SW480 (cell line): ENCODE measurements around the gene TMIGD3.

ENCODE experiments used
- DNase-seq: peaks from one replicate; pipeline ENCODE4 v3.0.0-alpha.2; 2016; ENCODE audit warnings: low spot score

TMIGD3 gene

DNA sequence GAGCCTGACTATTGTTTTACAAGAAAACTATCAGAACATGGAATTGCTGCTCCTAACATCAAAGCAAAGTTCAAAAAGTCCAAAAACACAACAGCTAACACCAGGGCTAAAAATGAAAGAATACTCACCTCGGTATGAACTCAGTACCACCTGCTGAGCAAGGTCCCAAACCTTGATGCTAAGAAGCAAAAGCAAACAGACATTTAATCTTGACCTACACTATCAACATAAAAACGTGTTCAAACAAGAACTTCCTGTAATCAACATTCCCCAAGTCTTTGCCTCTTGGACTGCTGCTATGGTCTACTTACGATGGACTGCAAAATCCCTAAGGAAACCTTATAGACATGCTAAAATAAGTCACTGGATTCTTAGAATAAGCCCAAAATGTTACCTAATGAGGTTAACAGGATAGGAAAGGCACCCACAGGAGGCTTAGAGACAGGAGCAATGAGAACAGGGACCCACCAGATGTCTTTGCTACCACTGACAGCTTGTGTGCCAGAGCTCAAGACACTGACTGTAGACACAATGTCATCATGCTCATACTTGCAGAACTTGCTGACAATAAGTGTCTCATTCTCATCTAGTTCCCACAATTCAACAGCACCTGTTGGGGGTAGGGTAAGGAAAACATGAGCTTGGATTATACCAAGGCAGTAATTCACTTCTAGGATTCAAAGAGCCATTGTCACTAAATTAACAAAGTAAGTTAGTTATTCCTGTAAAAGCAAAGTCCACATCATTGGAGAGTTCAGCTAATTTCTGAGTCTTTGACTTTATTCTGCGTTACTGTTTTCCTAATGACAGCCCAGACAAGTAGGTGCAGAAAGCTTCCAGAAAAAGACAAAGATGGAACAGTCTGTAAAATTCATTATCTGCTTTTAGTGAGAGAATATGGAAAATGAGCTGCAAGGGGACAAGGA is 56.2 kb downstream of the TMIGD3 start:
- DNase-seq, result no peak

DNA sequence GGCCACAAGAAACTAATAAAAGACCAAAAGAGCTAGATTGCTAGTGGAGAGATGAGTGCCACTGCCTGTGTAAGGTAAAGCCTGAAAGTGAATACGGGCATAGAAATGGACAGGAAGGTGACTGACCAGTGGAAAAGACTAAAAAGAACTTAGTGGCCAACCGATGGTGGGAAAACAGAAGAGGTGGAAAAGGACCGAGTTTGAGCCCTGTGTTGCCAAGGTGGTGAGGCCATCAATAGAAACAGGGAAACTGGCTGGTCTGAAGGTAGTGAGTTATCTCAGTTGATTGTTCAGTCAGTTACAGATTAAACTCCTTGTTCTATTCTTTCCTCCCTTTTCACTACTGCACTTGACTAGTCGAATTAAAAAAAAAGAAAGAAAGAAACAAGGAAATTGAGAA is 56.9 kb downstream of the TMIGD3 start:
- no peak for DNase-seq

DNA sequence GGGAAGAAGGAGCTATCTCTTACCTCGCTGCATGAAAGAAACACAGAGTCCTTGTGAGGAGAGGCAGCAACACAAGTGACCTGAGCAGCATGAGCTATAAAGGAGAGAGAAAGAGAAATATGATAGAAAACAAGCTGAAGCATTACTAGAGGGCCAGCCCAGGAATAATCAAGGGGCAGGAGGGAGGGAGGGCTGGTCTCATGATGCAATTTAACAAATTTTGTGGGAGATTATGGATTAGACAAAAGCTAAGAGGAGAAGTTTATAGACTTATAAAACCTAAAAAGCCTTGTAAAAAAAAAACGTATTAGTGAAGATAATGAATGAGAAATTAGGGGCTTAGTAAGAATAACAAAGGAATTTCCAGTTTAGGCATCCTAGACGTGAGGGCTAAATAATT is 59.4 kb downstream of the TMIGD3 start:
- no peak for DNase-seq

DNA sequence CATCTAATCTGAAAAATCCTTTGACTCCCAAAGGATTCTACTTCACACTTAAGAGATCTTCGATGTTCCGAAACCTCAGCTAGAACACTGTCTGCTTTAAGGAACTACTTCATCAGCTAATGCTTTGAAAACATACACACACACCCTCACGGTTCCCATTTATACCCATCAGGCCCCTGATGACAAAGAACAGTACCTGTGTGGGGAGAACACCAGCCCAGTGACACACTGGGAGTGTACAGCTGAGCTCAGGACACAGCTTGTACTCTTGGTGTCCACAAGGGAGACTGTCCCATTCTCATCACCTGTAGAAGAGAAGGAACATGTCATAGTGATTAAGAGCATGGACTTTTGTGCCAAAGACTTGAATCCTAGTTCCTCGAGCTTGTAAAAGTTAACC is 61.0 kb downstream of the TMIGD3 start:
- DNase-seq, result no peak

DNA sequence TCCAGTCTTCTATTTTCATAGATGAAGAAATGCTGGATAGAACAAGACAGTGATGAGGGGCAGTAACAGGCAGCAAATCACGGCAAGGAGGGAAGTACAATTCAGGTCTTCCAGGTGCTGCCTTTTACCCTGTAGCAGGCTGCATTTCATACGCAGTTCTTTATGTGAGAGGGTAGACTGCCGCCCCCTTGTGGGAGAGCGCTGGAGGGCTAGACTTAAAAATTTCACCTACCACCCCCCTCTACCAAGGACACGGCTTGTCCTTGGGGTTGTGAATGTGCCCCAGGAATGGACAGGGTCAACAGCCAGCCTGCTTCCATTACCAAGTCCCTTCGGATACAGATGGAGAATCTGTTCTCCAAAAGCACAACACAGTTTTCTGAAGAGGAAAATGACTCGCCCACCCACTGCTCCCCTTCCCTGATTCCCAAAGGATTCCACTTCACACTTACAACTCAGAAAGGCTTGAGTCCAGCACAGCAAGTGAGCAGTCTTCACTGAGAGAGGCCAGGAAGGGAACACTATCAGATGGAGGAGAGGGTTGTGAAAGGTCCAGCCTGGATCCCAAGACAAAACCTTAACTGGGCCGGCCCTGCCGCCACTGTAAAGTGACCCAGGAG is 61.8 kb downstream of the TMIGD3 start:
- DNase-seq, result no peak

DNA sequence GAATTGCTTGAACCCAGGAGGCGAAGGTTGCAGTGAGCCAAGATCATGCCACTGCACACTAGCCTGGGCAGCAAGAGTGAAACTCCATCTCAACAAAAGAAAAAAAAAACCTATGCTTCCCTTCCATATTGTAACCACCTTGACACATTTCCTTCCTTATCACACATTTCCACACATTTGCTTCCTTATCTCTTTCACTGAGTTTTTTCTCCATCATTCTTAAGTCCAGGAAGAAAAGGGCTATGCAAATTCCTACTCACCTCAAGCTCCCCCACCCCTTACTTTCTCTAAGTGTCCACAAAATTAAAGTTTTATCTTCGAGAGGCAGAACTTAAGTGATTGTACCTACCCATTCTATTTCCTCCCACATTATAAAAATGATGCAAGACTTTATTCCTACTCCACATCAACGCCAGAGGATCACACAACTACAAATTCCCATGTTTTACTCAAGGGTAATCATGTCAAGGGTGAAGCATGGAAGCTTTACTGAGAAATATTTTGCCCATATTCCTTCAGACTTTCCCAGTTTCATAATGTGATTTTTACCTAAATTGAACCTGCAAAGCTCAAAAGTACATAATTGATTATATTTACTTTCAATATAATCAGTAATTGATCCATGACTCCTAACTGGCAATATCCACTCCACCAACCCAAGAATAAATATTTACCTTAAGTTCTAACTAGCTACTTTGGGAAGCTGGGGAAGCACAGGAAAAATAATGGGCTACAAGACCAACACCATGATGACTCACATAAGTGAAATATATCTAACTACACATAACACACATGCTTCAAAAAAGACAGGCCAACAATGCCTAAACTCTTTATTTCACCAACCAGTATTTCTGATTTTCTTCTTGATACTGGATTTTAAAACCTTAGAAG is 63.7 kb downstream of the TMIGD3 start:
- no peak for DNase-seq

DNA sequence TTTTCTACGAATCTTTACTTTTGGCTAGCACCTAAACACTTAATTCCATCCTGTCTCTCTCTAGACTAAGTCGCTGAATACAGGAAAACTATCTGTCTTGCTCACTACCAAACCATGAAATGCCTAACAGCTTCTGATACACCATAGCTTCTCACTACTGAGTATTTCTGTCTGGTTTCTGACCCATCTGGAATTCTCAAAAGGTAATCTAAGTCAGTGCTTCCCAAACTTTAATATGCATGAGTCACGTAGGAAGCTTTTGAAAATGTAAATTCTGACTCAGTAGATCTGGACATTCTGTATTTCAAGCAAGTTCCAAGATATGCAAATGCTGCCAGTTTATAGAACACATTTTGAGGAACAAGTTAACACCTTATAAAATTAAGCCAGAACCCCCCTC is 66.7 kb downstream of the TMIGD3 start:
- no peak for DNase-seq
